Right lobe of liver (tissue), 4 donors: ENCODE measurements around the gene CCL3.

ENCODE experiments used
- CTCF ChIP-seq, 4 donors: fragments of 200-600 bp in 3 of 4; fragments of 450-650 bp in 1 of 4; IDR thresholded peaks; one replicate each; pipeline versions ENCODE4 v1.5.1 to v1.8.0; 2016 to 2022; ENCODE audit warnings: antibody characterized with exemption in 4 of 4, mild to moderate bottlenecking in 2 of 4
- POLR2A ChIP-seq: fragments of 450-650 bp; IDR thresholded peaks from one replicate; pipeline ENCODE4 v1.6.1; 2017; ENCODE audit warnings: antibody characterized with exemption, mild to moderate bottlenecking
- donor health status: DM: no; HTN: no; CAD: no.
- donor health status: DM: no; HTN: no; CAD: no.
- donor health status: DM: no; HTN: yes; CAD: no.

- TF ChIP-seq CTCF (IDR thresholded peaks at IDR 0.05) (no peak), POLR2A (no peak)
Measured at GRCh38 chr17:36086791-36087190, 3.2 kb downstream of the CCL3 start.
